RPMI7951 (cell line): ENCODE measurements around the gene BSND. TPM values are rescaled to one million over a fixed set of nuclear protein-coding genes. Genes with fewer than 3 reads are reported as not detected.

ENCODE experiments used
- DNase-seq: peaks from one replicate; pipeline ENCODE4 v3.0.0-alpha.2; 2012; ENCODE audit warnings: low read depth
- total RNA-seq: library from RNA; depleted of rRNA; stranded (reverse); fragments of >200 nt; shearing (Covaris generic); gene quantifications from 2 replicates; pipeline ENCODE4 v1.2.3, GENCODE V29; 2014

The BSND gene
- total RNA-seq, 1 experiment from 2014 or later: not detected

DNA sequence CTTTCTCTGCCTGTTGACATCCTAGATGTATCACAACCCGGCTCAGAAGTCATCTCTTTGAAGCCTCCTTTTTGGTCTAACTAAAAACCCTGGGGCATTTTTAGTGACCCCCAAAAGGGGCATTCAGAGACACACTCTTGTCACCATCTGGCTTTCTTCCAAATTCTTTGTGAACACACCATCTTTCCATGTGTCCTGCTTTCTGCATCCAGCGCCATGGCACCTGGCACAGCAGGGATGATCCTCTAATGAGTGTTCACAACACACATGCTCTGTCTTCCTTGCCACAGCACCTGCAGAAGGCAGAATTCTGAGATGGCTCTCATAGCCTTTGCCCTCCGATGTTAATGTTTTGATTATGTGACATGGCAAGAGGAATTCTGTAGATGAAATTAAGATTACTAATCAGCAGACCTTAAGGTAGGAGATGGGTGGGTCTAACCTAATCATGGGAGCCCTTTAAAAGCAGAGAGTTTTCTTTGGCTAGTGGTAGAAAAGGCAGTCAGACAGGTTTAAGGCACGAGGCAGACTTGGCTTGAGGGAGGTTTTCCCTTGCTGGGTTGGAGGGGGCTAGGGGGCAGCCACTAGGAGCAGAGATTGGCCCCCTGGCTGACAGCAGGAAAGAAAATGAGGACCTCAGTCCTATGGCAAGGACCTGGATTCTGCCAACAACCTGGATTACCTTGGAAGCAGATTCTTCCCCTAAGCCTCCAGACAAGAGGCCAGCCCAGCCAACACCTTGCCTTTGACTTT is 23.2 kb upstream of the BSND start:
- no peak for DNase-seq

DNA sequence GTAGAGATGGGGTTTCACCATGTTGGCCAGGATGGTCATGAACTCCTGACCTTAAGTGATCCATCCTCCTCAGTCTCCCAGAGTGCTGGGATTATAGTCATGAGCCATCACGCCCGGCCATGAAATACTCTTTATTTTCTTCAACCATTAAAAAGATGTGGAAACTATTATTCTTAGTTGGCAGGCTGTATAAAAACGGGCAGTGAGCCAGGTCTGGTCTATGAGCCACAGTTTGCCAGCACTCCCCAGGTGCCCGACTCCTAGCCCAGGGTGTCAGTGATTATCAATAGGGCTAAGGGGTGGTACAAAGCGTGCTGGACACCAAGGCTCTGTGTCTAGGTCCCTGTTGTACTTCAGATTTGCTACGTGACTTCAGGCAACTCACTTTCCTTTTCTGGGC is 22.0 kb upstream of the BSND start:
- no peak for DNase-seq

DNA sequence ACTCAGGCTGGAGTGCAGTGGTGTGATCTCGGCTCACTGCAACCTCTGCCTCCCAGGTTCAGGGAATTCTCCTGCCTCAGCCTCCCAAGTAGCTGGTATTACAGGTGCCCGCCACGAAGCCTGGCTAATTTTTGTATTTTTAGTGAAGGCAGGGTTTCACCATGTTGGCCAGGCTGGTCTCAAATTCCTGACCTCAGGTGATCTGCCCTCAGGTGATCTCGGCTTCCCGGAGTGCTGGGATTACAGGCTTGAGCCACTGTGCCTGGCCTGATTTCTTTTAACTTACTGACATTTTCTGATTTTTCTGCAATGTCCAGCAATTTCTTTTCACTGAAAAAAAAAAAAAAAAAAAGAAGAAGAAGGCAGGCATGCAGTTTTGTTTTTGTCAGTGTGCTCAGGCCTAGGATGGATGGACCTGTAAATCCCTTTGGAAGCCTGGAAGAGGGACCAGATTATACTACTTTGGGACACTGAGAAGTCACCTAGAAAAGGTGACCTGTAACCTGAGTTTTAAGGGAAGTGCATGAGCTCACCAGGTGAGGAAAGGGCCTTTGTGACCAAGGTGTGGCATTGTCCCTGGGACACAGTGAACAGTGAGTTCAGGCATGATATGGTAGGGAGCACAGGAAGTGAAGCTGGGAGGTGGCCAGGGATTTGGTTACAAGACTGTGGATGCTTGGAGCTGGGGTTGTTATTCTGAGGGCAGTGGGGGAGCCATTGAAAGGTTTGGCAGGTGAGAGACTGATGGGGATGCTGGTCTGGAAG is 21.0 kb upstream of the BSND start:
- no peak for DNase-seq

DNA sequence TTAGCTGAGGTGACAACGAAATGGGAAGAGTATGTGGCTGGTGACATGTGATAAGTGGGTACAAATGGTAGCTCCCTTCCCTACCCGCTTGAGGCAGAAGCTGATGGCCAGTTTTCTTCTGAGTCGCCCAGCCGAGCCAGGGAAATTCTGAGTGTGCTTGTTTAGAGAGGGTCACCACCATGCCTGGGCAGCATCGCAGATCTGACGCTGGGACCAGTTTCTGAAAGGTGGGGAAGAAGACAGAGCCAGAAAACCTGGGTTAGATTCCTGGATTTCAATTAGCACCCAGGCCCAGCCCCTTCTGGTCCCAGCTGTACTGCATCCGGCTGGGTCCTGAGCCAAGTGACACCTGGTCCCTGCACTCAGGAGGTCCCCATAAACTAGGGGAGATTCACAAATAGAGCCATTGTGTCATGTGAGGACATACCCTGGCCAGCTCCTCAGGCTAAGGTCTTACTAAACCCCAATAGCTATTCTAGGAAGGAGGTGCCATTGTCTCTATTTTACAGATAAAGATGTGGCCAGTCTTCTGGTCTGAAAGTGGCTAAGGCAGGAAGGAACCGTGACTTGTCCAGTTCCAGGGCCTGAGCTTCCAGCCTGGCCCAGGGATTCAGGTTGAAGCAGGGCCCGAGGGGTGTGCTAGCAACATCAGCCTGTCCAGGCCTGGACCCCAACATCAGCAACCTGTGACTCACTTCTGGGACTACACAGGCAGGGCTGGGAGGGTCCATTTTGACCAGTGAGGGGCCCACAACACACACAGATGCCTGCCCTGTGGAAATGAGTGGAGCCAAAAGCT is 20.0 kb upstream of the BSND start:
- no peak for DNase-seq

DNA sequence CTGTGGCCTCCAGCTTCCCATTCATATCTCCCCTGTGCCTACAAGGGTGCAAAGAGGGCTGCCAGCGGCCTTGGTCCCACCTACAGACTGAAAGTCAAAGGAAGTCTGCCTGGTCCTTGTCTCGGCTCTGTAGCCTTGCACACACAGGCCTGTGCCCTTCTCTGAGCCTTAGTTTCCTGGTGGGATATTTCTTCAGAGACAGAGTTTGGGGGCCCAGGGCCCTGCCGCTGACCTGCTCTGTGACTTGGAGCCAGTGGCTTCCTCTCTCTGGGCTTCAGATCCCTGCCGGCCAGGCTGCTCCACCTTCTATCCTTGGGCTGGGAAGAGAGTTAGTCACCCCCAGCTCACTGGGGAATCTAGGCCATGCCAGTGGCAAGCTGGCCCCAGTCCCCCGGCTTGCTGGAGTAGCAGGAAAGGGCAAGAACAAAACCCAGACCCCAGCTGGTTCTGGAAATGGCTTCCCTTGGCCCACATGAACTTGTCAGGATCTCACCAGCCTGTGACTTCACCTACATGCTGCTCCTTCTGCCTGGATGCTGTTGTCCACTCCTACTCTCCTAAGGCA is 19.3 kb upstream of the BSND start:
- no peak for DNase-seq

DNA sequence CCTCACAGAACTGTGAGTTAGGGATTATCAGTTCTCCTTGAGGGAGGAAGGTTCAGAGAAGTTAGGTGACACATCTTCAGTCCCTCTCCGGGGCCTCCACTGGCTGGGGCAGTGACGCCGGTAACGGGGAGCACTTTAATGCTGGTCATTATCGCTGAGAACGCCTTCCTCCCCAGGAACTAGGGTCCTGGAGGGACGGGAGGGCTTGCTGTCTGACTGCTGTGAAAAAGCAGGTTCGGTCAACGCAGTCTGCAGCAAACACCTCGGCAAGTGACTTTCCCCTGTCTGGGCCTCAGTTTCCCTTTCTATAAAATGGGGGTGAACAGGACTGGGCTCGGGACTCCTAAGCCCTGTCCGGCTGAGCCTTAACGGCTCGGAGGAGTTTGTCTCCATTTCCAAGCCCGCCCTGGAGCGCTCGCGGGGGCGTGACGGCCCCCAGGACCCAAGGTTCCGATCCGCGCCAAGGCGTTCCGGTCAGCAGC is 18.6 kb upstream of the BSND start:
- no peak for DNase-seq

DNA sequence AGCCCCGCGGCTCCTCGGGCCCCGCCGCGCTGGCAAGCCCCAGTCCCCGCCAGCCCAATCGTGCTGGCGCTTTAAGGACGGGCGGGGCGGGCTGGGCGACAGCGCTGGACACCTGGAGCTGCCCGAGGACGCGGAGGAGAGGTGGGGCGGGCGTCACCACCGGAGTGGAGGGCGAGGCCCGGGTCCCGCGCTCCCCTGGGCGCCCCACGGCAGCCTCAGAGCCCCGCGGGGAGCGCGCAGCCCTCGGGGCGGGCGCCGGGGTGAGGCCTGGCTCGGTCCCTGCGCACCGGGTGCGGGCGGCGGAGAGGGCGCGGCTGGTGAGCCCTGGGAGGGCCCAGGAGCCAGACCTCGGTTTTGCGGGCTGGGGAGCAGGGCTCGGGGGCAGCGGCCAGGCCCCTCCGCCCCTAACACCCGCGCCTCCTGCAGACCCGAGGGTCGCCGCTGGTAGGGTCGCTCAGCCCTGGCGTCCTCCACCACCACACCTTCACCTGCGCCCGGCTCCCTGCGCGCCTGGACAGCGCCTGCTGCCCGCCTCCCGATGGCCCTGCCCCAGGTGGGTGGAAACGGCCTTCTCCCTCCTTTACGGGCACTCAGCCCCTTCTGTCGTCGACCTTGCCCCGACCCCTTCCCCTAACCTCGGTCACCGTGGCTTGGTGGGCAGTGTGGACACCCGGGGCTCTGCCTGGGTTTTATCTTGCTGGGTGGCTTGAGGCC is 18.0 kb upstream of the BSND start, which contains the start of gene TMEM61:
TMEM61 (plus strand) TSS at position 101 of the 714 bp plus-strand sequence; CDS start at position 539, 438 bp downstream.
- DNase-seq: no peak

DNA sequence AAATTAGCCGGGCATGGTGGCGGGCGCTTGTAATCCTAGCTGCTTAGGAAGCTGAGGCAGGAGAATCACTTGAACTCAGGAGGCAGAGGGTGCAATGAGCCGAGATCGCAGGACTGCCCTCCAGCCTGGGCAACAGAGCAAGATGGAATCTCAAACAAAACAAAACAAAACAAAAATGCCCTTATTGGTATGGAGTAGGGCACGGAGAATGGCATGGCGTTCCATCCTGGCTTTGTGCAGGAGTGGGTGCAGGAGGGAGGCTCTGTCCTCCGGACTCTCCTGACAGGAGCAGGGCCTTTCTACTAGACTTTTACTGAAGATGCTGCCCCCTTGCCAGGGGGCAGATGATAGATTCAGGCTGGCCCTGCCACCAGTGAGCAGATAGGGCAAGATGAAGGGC is 17.3 kb upstream of the BSND start:
- DNase-seq: no peak

DNA sequence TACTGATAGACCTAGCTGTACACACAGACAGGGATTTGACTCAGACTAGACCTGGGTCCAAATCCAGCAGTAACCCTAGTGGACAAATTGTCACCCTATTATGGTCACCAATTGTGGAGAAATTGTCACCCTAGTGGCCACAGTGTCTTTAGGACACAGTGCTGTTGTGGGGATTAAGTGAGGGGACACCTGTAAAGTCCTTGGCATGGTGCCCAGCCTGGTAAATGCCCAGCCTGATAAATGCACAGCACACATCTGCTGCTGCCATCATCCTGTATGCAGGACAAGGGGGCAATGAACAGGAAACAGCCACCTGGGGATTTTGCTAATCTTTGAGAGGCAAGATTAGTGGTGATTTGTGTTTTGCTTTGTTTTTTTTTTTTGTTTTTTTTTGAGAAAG is 16.0 kb upstream of the BSND start:
- DNase-seq: no peak

DNA sequence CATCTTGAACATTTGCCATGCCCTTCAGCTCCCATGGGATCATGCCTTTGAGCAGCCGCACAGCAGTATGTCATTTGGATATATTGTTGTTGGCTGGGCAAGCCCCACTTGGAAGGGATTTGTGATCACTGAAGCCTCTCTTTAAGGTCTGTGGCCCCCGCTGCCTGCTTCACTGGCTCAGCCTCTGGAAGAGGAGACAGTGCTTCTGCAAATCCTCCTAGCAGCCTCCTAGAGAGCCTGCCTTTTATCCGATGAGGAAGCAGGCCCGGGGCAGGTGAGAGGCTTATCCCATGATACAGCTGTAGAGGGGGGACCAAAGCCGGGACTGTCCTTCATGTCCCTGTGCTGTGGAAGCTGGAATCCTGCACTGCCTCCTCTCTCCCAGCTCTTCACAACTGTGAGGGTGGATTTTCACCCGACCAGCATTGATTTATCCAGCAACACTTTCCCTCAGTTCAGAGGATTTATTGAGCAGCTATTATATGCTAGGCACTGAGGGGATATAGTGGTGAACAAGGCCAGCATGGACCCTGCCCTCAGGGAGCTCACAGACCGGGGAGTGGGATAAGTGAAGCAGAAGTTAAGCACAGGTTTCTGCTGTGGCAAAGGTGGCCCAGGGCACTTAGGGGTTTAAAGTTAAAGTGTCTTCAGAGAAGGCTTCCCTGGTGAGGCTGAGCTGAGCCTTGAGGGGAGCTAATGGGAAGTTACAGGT is 14.4 kb upstream of the BSND start:
- no peak for DNase-seq

DNA sequence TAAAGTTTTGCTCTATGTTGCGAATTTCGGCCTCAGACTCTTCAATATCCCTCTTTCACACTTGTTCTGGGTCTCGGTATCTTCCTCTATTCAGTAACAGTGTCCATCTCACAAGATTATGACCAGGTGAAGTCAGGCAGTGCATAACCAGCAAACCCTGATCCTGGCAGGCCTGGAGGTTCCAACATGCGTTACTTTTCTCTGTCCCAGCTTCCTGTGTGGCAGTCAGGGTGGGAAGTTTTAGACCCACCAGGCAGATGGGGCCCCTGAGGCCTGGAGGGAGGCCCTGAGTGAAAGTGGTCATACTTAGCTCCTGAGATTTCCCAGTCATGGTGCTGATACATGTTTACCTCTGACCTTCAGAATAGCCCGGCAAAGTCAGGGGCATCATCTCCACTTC is 13.2 kb upstream of the BSND start:
- no peak for DNase-seq

DNA sequence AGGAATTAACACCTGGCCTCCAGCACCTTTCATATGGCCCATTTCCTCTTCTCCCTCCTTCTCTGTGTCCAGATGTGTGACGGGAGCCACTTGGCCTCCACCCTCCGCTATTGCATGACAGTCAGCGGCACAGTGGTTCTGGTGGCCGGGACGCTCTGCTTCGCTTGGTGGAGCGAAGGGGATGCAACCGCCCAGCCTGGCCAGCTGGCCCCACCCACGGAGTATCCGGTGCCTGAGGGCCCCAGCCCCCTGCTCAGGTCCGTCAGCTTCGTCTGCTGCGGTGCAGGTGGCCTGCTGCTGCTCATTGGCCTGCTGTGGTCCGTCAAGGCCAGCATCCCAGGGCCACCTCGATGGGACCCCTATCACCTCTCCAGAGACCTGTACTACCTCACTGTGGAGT is 12.7 kb upstream of the BSND start:
- DNase-seq: no peak

DNA sequence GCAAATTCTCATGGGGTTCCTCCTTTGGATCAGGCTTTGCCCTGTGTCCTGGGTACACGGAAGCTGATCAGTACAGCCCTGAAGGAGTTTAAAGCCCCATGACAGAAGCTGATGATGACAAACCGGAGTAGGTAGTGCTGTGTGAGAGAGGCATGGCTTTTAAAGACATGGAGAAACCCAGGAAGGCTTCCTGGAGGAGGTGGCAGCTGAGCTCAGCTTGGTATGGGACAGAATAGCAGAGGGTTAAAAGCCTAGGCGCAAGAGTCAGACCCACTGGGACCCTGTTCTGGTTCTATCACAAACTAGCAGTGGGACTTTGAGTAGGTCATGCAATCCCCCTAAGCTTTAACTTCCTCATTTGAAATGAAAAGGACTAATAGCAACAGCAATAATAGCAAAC is 12.2 kb upstream of the BSND start:
- DNase-seq: no peak

DNA sequence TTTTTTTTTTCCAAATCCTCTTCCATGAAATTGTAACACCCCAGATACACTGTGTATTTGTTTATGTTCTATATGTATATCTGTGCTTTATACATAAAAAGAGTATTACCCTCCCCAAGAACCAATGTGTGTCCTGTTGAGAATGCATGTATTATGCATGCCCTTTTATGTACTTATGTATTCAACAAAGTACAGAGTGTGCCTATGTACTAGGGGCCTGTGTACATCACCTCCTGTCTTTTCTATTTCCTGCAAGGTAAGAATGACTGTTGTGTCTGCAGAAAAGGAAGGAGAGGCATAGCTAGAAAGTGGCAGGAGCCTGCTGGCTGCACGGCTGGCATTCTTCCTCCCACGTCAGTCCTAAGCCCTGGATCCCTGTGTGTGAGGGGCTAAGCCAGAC is 11.3 kb upstream of the BSND start:
- no peak for DNase-seq

DNA sequence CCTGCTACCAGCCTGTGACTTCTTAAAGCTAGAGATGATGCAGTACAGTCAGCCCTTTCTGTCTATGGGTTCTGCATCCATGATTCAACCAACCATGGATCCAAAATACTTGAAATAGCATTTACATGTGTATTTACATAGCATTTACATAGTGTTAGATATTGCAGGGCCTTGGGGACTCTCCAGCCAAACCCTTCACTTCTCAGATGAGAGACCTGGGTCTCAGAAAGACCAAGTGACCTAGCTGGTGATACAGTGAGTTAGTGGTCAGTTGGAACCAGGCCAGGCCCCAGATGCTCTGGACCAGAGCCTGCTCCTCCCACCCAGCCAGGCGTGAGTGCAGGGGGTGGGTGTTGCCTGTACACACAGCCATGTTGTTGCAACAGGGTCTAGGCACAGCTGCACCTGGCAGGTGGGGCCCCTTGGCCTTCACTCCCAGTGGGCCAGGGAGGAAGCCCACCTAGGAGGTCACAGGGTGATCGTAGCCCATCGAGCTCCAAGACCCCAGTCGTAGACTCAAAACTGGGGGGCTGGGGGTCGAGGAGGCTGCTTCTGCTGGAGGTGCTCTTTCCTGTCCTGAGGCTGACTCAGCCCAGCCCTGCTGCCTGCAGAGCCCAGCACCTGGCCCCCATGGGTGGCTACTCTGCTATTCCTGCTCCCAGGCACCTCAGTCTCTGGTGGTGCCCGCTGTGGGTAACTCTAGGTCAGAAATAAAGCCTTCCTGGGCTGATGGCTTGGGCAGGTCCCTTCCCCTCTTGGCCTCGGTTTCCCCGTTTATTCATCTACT is 10.6 kb upstream of the BSND start:
- no peak for DNase-seq

DNA sequence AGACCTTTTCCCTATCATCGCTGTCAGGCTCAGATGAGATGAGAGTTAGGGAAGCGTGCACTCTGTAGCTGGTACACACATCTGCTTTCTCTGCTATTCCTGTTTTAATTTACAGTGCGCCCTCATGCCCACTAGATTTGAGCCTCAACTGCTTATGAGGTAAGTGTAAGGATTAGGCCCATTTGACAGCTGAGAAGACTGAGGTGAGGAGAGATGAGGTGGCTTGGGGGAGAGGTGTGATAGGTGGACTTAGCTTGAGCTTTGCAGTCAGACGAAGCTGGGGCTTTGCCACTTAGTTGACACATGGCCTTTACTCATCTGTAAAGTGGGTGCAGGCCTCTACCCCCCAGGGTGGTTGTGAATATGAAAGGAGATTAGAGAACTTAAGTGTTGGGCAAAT is 9.8 kb upstream of the BSND start:
- DNase-seq: no peak

DNA sequence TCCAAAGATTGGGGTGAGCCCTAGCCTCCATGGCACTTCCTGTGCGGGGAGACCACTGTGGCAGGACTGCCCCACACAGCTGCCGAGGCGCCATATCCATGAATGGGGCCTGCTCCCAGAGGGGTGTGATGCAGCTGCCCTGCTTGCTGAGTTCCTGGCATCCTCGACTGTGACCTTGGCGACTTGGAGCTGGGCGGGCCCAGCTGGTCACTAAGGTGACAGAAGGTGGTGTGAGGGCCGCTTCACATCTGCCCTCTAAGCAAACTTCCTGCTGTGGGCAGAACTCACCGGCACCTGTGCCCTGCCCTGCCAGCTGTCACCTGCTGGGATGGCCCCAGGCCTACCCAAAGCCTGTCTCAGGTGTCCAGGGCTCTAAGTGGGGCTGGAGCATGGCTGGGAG is 9.3 kb upstream of the BSND start:
- no peak for DNase-seq

DNA sequence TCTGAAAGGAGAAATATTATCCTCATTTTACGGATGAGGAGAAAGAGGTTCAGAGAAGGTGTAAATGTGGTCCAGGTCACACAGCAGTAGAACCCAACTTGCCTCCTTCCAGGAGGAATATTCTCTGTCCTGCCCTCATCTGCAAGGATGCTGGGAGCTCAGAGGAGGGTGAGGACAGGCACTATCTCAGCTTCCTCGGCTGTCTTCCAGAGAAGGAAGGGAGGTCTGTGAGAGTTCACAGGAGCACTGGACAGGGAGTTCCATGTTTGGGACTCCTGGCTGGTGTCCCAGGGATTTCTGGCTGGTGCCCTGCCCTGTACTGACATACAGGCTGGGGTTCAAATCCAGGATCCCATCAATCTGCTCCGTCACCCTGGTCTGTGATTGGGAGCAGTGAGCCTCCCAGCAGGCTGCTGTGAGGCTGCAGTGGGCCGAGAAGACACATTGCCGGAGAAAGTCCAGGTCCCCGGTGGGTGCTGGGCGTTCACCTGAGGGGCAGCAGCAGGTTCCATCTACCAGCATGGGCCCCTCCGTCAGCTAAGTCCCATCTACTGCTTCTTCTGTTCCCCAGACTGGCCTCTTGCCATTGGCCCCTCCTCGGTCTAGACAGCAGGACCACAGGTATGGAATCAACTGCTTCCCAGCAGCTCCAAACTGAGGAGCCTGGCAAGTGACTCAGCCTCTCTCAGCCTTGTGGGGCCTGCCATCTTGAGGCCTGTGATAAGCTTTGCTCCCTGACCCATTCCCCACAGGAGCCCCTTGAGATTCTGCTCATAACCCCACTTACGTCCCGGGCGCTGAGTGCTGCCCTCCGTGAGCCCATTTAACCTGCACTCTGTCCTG is 8.5 kb upstream of the BSND start:
- DNase-seq: peak; percentile 16

DNA sequence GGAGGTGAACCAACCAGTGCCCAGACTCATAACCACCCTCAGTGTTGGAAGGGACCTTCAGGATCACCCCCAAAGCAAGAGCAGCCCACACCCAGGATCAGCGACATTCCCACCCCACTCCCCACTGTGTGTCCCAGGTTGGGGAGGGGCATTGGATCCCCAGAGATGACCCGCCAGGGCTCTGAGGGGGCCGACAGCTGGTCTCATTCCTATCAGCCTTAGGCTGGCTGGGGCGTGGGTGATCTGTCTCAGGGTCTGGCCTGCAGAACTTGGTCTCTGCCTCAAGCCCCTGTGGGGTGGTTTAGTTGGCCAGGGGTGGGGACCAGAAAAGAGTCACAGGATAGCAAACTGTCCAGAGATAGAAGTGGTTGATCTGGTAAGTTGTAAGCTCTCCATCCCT is 7.8 kb upstream of the BSND start:
- DNase-seq: no peak
